Endometrial microvascular endothelial cells (primary cell): ENCODE measurements around the gene SUPT7L. TPM values are rescaled to one million over a fixed set of nuclear protein-coding genes. Genes with fewer than 3 reads are reported as not detected.
"Not testable (repeated sequence)": the region's sequence is repeated elsewhere in the genome, so short reads cannot be mapped to it uniquely, and the experiment has no call there.

ENCODE experiments used
- in situ Hi-C: cut with HindIII; loops from 2 replicates; pipeline ENCODE4 v1.10.0; 2017; ENCODE audit warnings: low sequenced_read_pairs, low pct_unique_long_range_greater_than_20kb; ENCODE audit errors: inconsistent ontology term
- total RNA-seq: library from RNA; depleted of rRNA; stranded (reverse); fragments of >200 nt; gene quantifications from one replicate; pipeline ENCODE4 v1.2.3, GENCODE V29; 2015; ENCODE audit errors: inconsistent ontology term

SUPT7L gene
- total RNA-seq, 1 donor from 2014 or later = 18.0 TPM

DNA sequence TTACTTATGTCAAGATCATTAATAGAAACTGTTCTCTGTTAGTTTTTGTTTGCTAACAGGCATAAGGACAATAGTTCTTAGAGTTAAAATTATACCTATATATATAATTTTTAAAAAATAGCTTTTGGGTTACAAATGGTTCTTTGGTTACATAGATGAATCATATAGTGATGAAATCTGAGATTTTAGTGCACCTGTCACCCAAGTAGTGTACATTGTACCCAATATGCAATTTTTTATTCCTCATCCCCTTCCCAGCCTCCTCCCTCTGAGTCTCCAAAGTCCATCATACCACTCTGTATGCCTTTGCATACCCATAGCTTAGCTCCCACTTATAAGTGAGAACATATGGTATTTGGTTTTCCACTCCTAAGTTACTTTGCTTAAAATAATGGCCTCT, 26.6 kb upstream of the SUPT7L start:
- in situ Hi-C loops = no loop called here

DNA sequence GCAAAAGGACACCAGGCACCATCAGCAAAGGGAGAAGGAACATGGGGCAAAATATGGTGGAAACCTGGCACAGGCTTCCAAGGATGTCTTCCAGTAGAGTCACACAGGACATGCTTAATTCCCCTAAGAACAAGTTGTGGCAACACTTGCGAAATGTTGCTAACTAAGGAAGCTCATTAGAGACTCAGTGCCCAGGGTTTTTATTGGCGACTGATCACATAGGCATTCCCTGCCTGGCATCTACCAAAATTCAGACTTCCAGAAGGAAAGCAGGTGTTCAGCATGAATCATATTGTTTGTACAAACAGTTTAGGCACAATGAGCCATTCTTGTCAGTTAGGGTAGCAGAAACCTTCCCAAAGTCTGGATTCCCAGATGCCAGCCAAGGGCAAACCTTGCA, 26.0 kb upstream of the SUPT7L start:
- in situ Hi-C loops = no loop called here

DNA sequence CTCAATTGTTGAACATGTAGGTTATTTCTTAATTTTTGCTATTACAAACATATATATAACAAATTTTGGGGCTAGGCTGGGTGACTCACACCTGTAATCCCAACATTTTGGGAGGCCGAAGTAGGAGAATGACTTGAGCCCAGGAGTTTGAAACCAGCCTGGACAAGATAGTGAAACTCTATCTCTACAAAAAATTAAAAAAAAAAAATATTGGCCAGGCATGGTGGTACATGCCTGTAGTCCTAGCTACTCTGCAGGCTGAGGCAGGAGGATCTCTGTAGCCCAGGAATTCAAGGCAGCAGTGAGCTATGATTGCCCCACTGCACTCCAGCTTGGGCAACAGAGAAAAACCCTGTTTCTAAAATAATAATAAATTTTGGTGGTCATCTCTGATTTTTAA, 23.8 kb upstream of the SUPT7L start:
- in situ Hi-C loops = no loop called here

DNA sequence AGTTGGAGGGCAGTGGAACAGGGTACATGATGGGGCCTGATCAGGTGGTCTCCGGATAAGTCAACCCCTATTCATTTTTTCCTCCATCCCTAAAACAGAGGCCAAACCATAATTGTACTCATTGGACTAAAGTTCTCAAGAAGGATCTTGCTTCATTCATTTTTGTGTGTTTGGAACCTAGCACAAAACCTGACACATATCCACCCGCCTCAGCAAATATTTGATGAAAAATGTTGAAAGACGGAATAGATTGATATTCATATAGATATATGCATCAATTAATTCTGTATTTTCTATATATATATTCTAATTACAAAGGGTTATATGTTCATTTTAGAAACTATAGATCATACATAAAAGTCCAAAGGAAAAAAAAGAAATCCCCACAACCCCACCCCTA, 22.2 kb upstream of the SUPT7L start:
- in situ Hi-C loops = no loop called here

DNA sequence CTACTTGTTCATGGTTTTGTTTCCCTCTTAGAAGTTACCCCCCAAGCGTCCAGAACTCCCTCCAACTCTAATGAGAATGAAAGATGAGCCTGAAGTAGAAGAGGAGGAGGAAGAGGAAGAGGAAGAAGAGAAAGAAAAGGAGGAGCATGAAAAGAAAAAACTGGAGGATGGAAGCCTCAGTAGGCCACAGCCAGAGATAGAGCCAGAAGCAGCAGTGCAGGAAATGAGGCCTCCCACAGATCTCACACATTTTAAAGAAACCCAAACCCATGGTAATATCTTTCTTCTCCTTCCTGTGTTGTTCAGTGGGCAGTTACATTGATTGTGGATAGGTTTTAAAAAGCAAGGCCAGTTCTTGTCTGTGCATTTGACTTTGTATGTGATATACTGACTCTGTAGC, 21.6 kb upstream of the SUPT7L start:
- in situ Hi-C loops = not testable (repeated sequence)

DNA sequence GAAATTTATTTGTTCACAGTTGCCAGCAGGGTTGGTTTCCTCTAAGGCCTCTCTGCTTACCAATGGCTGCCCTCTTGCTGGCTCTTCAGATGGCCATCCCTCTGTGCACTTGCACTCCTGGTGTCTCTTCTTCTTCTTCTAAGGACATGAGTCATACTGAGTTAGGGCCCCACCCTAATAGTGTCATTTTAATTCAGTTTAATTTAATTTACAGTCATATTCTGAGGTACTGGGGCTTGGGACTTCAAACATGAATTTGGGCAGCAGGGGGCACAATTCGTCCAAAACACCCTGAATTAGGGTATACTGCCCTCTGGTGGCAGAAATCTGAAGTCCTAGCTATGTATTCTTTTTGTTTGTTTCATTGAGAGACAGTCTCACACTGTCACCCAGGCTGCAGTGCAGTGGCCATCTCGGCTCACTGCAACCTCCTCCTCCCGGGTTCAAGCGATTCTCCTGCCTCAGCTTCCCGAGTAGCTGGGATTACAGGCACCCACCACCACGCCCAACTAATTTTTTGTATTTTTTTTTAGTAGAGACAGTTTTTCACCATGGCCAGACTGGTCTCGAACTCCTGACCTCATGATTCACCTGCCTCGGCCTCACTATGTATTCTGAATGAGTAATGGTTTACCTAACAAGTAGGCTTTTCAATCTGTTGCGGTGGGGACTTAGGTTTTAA, 20.1 kb upstream of the SUPT7L start:
- in situ Hi-C loops = no loop called here

DNA sequence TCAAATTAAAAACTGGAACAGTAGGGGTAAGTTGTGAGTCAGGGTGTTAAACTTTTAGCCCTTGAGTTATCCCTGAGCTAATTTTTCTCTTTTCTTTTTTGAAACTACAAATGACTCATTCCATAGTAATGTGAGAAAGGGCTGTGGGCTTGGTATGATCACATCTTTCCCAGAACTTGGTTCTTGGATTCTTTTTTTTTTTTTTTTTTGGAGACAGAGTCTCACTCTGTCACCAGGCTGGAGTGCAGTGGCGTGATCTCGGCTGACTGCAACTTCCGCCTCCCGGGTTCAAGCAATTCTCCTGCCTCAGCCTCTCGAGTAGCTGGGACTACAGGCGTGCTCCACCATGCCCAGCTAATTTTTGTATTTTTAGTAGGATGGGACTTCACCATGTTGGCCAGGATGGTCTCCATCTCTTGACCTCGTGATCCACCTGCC, 18.9 kb upstream of the SUPT7L start:
- in situ Hi-C loops = not testable (repeated sequence)

DNA sequence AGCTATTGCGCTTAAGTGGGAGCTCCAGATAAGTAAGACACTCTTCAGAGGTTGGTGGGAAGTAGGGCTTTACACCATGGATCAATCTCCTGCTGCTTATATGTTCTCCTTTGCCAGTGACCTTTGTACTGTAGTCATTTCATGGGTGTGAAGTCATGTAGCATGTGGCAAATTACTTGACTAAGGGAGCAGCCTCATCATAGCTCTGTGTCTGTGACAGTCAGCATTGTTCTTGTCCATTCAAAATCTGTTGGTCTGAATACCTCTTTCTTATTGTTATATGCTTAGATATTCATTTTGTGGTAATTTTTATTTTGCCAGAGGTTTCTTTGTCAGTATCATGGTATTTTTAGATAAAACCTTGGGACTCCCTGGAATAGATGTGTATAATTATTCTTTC, 18.4 kb upstream of the SUPT7L start:
- in situ Hi-C loops = no loop called here

DNA sequence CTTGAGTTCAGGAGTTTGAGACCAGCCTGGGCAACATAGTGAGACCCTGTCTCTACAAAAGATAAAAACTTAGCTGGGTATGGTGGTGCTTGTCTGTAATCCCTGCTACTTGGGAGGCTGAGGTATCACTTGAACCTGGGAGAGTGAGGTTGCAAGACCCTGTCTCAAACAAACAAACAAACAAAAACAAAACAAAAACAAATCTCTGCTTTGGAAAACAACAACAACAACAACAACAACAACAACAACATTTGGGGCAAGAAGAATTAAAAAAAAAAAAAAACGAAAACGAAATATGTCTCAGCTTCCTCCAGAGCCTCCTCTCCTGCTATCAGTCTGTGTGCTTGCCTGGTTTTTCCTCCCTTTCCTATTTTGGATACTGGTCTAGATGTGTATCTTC, 17.2 kb upstream of the SUPT7L start:
- in situ Hi-C loops = no loop called here

DNA sequence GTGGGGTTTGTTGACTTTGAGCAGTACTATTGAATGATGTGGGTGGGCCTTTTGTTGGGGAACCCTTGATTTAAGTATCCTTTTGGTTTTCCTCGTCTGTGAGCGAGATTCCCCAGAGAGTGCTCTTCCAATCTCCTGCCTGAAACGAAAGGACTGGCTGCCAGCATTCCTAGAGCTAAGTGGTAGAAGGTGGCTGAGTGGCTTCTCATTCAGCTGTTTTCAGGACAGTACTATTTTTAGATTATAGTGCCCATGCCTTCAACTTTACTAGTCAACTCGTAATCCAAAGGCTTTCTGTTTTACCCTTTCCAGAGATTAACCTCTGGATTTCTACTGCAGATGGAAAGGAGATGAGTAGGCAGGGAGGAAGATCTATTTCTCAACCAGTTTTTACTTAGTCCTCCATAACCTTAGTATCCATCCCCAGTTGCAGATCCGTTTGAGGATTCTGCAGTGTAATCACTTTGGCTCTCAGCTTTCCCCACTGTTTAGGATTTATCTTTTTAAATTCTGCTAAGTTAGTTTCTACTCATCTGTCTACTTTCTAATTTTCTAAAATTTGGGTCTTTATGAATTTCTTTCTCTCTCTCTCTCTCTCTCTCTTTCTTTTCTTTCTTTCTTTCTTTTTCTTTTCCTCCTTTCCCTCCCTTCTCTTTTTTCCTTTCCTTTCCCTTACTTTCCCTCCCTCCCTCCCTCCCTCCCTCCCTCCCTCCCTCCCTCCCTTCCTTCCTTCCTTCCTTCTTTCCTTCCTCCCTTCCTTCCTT, 9.5 kb upstream of the SUPT7L start:
- in situ Hi-C loops = no loop called here

DNA sequence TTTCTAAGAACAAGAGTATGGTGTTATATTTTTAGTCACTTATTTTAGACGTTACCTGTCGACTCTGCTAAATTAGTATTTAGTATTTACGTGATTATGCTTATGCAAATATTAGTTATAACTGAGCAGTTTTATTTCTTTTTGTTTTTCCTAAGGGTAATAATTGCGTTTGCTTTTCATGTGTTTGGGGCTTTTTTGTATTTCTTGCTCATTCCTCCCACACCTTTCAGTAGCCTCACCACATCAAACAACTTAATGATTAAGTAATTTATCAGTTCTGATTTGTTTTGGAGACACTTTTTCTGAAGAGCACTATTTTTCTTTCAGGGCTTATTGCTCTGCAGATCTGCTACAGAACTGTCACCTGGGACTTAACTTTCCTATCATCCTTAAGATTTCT, 7.8 kb upstream of the SUPT7L start:
- in situ Hi-C loops = no loop called here

DNA sequence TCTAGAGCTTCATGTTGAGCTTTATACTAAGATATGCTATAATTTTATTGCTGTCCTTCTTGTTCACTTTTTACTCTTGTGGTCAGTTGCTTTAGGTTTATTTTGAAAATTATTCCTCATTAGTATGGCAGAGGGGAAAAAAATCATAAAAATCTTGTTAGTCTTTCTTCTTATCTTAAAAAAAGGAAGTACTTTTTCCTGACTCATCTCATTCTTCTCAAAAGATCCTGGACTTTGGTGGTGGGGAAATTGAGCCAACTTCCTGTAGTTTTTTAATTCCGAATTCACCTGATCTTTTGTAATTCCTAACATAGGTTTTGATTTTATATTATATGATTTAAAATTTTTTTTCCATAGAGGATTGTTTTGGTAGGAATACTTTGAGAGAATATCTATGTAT, 4.0 kb upstream of the SUPT7L start:
- in situ Hi-C loops = no loop called here

DNA sequence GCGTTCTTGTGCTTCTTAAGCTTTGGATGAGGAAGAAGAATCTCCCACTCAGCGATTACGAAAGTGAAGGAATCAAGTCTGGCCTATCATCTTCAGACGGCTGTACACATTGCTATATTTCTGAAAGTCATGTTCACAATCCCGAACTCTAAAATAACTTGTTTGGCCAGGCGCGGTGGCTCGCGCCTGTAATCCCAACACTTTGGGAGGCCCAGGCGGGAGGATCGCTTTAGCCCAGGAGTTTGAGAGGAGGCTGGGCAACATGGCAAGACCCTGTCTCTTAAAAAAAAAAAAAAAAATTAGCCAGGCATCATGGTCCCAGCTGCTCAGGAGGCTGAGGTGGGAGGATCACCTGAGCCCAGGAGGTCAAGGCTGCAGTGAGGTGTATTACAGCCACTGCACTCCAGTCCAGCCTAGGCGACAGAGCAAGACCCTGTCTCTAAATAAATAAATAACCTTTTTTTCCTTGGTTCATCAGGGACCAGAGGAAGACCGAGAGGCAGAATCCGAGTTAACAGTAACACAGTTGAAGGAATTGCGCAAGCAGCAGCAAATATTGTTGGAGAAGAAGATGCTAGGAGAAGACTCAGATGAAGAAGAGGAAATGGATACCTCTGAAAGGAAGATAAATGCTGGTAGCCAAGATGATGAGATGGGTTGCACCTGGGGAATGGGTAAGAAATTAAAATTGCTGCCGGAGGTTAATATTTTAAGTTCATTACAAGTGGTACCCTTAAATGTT, 1.4 kb upstream of the SUPT7L start:
- in situ Hi-C loops = no loop called here

DNA sequence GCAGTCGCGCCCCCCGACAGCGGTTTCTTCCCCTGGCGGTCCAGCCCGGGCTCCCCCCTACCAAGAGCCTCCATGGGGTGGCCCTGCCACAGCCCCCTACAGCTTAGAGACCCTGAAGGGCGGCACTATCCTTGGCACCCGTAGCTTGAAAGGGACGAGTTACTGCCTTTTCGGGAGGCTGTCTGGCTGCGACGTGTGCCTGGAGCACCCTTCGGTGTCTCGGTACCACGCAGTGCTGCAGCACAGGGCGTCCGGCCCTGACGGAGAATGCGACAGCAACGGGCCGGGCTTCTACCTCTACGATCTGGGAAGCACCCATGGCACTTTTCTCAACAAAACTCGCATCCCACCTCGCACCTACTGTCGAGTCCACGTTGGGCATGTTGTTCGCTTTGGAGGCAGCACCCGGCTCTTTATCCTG, 750 bp upstream of the SUPT7L start:
- in situ Hi-C loops = no loop called here

DNA sequence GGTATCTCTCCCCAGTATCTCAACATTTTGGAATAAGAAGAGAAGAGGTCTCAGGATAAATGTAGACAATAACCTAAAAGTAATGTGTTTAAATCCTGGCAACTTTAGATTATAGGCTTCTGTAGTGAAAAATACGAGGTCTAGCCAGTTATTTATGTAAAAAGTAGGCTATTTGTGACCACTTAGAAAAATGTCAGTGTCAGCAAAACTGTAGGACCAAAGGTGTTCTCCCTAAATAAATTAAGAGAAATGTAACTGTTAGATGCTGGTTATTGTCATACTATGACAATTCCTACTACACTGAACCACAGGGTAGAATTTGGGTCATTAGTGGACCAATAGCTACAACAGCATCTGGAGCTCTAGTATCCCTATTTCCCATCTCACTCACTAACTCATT, 2.0 kb downstream of the SUPT7L start:
- in situ Hi-C loops = no loop called here

DNA sequence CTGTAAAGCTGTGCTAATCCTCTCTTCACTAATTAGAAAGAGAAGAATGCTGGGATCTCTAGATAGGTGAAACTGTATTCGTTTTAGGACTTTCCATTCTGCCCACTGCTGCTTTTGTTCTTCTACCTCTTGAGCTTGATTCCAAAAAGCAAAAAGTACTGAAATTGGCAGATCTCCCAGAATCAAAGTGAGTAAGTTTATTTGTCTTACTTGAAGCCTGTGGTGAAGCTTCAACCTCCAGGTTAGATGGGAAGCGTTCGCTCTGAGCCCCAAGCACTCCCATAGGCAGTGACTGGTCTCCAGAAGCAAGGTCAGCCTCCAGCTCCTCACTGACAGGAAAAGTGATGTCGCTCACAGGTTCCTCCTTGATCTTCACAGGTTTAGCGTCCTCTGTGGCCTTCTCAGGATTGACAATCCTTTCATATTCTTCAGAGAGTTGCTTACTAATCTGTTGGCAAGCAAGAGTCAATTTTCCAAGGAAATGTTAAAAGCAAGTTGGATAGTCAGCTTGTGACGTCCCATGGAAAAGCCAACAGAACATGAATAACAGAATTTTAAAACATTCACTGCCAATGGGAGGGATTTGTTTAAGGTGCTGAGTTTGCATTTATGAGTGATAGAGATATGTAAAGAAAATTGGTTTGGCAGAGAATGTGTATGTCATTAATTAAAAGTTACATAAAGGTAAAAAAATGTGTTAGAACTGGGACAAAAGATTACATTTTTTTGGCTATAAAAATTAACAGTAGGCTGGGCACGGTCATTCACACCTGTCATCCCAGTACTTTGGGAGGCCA, 8.1 kb downstream of the SUPT7L start:
- in situ Hi-C loops = no loop called here

DNA sequence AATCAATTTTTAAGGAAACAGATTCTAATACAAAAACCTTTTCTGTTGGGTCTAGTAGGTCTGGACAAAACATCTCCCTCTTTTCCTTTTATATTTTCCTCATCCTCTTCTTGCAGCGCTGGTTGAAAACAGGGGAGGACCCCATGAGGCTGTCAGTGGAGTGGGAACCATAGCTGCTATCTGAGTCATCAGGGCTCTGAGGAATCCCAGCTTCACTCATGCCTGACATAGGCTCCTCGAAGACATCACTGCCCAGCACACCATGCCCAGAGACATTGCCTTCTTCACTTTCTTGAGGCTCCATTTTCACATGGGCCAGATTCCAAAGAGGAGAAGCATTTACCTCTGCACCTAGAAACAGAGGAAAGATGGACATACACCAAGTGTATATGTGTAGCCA, 10.0 kb downstream of the SUPT7L start:
- in situ Hi-C loops = no loop called here

DNA sequence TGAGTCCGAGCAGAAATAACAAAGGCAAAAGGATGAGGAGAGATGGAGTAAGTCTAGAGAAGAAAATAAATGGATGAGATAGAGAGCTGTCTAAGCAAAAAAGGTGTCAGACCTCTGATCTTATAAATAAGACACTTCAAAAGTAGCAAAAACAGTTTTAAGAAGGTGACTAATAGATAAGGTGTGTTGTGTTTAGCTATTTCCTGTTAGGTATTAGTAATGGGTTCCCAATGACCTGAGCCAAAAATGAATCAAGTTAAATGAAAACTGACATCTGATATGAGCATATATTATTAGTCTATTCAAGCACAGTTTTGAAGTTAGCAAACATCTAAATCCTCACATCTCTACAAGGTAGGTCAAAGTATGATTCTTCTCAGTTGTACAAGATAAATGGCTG, 10.6 kb downstream of the SUPT7L start:
- in situ Hi-C loops = no loop called here

DNA sequence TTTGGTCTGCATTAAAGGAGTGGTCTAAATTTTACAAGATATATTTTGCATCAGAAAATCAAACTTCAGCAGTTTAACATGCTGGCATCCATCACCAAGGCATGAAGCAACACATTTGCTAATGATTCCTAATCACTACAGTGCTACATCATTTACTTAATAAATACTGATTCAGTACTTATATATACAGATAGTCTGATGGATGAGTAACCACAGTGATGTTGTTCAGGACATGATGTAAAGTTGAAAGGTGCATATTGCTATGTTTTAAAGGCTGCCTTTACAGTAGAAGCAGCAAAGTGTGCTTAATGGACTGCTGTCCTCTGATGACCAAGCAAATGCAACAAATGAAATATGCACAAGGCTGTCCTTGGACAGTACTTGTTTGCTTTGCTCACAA, 11.1 kb downstream of the SUPT7L start:
- in situ Hi-C loops = no loop called here
